ENCODE data around the gene FBLN2. TPM values are rescaled to one million over a fixed set of nuclear protein-coding genes. Genes with fewer than 3 reads are reported as not detected.

Gene FBLN2
- total RNA-seq, 1 donor from 2014 or later = 4.8 TPM

DNA sequence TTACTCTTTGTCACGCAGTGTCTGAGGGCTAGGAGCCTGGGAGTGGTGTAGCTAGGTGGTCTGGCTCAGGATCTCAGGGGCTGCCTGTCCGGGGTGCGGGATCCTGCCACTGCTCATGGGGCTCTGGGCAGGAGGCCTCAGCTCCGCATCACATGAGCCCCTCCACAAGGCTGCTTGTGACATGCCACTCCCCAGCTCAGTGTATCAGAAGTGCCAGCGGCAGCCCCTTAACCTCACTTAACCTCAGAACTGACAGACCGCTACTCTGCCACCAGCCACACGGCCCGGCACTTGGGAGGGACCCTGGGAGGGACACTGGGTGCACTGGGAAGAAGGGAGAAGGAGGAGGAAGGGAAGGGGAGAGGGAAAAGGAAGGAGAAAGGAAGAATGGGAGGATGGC is 87.9 kb downstream of the FBLN2 start:
- ATAC-seq = no peak
- no peak for DNase-seq (ENCODE audit: low spot score)

DNA sequence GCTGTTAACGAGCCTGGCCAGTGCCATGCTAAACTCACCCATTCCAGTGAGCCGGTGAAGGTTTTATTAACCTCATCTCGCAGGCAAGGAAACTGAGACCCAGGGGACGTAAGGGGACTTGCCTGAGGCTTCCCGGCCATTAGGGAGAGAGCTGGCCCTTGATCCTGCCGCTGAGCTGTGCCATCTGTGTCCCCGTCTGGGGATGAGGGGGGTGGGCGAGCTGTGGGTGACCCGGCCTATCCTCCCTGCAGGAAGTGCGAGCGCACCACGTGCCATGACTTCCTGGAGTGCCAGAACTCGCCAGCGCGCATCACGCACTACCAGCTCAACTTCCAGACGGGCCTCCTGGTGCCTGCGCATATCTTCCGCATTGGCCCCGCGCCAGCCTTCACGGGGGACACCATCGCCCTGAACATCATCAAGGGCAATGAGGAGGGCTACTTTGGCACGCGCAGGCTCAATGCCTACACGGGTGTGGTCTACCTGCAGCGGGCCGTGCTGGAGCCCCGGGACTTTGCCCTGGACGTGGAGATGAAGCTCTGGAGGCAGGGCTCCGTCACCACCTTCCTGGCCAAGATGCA is 88.5 kb downstream of the FBLN2 start:
- DNase-seq (ENCODE audit: low spot score) (no peak), ATAC-seq (no peak)

DNA sequence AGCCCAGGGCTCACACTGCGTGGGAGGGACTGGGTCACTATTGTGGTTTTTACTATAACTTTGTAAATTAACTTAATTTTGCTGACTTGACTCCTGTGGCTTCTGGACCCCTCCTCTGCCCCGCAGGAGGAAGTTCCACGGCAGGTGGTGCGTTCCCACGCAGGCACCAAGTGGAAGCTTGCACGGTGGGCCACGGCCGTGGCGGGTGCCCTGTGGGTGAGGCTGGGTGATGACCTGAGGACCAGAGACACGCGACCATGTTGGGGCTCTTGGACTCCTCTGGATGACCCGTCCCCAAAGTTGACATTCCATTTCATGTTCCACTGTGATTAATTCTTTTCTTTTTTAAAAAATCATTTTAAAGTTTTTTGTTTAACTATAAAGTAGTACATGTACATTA is 89.0 kb downstream of the FBLN2 start:
- ATAC-seq (no peak), DNase-seq (ENCODE audit: low spot score) (no peak)

DNA sequence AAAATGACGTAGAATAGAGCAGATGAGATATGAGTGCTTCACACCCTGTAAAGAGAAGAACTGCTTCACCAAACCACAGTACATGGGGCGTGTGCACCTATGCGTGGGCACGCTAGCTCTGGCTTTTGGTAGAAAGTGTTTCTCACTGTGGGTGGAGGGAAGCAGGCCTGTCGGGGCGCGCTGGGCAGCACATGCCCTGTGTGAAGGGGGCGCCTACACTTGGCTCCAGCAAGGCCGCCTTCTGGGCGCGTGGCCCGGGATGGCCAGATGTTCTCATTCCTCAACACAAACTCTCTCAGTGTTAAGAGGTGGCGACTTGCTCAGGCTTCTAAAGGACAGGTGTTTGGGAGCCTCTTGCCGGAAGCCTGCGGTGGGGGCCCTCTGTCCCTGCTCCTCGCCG is 90.0 kb downstream of the FBLN2 start:
- ATAC-seq = no peak
- DNase-seq (ENCODE audit: low spot score) = no peak

DNA sequence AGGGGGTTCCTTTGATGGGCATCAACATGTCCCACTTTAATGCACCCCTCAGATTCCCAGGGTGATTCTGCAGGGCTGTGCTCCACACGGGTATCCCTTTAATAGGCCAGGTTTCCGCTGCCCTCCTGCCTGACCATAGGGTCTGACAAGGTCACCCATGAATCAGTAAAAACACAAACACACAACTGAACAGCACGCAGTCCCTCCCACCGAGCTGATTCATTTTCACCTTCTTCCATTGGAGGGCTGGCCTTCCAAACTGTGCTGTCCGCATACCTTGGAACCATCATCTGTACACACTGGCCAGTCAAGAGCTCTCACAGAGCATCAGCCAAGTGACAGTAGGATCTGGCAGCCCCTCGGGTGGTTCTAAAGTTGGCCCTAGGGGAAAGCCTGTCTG is 93.7 kb downstream of the FBLN2 start:
- ATAC-seq (no peak), DNase-seq (ENCODE audit: low spot score) (no peak)

DNA sequence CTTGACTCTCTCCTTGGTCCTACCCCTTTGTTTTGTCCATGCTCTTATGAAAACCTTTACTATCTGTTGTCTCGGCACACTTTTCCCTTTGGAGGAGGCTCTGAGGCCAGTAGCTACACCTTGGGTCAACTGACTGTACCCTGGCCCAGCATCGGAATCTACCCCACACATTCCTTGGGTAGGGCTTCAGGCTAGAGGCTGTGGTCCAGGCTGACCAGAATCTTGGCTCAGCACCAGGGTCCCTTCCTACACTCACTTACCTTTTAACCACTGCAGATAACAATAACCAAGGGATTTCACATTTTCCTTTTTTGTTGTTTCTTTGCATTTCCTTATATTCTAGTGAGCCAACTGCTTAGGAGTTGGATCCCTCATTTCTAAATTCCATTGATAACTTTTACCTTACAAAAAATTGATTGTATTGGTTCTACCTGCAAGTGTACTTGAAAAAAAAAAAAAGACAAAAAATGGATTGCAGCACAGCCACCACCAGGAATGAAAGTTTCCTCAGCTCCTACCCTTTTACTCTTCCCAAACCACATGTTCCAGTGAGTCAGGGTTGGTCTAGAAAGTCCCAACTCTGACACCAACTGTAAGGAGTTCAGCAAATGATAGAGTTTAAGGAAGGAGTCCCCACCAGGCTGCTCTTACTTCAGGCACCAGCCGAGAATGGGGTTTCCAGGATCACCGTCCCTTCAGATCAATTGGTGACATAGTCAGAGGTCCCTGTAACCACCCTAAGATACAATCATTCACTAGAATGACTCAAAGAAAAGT is 95.6 kb downstream of the FBLN2 start:
- ATAC-seq = no peak
- no peak for DNase-seq (ENCODE audit: low spot score)

DNA sequence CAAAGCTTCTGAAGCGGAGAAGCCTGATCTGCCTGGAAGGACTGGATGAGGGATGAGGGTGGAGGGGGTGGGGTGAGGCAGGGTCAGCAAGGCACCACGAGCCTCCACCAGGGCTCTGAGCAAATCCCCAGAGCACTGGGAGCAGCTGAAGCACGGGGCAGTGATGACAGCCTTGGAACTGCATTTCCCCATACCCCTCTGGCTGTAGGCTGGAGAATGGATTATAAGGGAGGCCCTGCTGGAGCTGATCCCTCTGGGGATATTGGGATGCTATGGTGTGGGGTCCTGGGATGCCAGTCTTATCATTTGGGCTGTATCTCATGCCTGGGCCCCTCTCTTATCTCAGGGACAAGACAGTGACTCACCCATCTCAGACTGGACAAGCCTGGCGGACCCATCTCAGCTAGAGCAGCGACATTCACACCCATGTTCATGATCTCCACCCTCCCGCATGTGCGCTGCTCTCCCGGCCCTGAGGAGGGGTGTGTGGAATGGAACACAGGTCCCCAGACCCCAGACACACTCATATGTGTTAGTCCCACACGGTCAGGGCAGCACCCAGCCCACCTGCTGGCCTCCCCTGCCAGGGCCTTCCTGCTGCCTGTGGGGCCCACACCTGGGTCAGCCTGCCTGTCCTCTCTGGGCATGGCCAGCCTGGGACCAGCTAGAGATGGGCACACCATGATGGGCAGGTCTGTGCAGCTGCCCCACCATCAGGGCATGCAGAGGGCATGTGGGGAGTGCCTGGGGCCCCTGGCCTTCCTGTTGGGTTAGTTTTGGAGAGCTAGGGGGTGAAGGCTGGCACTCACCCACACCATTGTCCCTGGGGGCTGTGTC is 97.1 kb downstream of the FBLN2 start:
- DNase-seq (ENCODE audit: low spot score) (no peak), ATAC-seq (no peak)

DNA sequence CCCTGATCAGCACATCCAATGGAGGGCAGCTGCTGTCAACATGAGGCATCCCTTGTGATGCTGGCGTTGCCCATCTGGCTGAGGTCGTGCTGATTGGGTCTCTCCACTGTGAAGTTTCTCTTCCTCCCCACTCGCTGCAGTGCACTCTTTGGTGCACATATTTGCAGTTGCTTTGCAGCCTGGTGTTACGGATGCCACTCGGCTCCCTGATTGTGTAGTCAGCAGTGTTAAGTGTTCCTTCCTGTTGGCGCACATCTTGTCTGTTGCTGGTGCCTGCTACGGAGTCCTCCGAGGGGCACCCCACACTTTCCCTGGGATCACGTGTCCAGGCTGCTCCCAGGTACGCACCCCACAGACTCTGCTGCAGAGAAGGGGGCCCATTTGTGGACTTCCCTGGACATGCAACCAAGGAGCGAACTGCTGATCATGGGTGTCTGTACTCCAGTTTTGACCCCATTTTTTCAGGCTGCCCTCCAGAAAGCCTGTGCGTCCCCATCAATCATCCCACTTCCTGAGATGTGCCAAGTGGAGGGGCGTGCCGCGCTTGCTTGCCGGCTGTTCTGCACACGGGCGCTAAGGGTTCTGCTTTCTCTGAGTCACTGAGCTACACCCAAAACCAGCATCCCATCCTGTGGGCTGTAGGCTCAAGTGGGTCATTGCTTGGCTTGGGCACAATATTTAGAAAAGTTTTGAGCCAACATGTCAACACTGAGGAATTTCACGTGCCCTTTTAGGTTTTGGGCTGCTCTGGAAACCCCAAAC is 98.6 kb downstream of the FBLN2 start:
- DNase-seq (ENCODE audit: low spot score) = no peak
- no peak for ATAC-seq

DNA sequence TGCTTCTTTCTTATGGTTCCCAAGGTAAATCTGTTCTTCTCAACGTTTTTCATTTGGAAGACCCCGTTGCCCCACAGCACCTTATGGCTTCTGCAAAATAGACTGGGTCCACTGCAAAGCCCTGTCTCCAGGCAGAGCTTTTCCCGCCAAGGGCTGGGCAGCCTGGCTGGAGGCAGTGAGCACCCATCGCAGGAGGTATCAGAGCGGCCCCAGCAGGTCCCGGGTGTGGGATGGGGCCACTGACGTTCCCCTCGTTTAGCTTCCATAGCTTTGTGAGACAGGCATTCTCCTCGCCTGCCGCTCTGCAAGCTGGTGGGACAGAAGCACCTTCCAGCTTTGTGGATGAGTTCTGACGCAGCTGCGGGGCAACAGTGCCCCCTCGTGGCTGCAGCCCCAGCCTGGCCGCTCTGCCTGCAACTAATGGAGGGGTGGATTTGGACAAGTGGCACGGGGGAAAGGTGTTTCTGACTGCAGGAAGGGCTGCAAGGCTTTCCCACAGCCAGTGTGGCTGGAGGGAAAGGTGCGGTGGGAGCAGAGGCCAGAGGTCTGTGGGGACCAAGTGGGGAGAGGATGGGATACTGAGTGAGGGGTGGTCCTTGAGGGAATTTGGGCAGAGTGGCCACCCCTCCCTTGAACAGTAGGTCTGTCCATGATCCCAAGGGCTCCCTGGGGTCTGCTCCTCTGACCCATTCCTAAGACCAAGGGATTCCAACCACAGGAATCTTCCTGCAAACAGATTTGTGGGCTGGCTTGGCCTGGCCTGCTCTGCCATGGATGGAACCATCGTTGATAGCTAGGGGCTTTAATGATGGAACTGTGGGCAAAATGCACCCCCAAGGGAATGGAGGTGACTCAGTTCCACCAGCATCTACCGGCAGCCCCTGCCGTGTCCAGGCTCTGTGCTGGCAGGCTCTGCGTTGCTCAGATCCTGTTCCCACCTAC is 99.4 kb downstream of the FBLN2 start:
- ATAC-seq = peak; percentile 86
- peak; percentile 81 for DNase-seq (ENCODE audit: low spot score)

DNA sequence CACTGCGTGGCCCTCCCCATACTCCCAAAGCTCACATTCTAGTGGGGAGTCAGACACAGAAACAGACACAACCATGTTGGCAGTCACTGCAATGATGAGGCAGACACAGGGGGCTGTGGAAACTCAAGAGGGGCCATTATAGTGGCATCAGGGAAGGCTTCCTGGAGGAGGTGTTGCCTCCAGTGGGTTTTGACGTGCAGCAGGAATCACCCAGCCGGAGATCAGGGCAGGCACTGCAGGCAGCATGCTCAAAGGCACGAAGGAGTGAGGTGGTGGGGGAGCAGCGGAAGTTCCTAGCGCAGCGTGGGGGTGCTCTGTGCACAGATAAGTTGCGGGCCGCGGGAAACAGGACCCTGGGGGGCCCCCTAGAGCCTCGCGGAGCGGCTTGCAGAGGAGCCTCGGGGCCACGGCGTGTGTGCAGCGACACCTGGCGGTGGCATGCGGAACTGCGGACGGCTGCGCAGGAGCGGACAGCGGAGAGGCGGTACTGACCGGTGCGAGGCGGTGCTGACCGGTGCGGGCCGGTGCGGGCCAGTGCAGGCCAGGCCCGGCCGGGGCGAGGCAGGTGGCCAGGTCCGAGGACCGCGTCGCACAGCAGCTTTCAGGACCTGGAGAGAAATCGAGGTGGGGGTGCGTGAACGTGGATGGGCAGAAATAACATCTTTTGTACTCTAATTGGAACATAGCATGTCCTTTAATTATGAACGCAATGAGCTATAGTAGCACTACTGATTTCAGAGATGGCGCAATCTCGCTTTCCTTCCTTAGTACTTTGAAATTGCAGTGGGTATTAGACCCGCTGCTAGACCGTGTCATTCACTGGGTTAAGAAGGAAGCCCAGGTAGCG is 101.5 kb downstream of the FBLN2 start:
- DNase-seq (ENCODE audit: low spot score) (peak; percentile 81), ATAC-seq (peak; percentile 90)

DNA sequence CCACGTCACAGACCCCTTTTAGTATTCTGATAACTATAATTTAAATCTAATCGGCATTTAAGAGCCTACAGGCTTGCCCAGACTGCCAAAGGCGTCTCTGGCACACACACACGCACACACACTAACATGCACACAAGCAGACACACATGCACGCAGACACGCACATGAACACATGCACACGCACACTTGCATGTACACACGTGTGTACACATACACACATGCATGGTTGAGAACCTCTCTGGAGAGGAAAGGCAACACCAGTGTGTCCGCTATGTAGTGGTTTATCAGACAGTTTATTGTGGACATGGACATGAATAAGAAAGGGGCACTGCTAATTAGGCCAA is 102.1 kb downstream of the FBLN2 start:
- DNase-seq (ENCODE audit: low spot score) = no peak
- no peak for ATAC-seq

DNA sequence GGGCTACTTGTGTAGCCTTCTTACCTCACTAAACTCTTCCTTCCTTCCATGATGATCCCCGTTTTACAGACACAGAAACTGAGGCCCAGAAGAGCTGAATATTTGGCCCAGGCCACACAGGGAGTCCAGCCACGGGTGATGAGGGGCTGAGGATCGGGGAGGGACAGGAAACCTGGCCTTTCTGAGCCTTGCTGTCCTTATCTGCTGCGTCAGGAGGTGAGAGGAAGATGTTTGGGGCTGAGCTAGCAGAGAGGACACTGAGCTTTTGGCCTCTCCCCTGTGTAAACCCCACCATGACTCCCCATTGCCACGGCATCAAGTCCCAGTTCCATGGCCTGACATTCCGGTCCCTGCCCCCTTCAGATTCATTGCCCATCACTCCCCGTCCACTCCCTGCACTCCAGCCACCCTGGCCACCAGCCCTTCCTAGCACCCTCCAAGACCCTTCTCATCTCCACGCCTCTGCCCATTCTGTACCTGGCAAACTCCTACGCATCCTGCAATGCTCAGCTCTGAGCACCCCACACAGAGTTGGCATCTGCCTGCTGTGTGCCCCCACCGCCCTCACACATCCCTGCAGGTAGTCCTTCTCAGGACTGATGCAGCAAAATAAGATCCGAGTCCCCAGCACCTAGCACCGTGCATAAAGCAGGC is 103.0 kb downstream of the FBLN2 start:
- ATAC-seq (no peak), DNase-seq (ENCODE audit: low spot score) (no peak)

DNA sequence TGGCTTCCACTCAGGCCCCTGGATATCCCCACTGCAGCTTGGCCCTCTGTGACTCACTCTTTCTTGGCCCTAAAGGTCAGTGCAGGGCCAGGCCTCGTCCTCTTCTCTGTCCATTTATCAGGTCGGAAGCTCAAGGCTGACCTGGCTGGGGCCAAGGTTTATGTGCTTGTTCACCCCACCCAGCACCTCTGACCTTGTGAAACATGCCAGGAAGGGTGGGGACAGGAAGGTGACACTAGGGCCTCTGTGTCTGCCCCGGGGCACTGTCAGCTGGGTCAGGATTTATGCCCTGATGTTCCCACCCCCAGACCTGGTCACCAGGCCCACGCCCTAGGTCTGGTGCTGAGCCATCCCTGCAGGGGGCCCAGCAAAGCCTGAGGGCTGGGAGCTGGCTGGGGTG is 103.8 kb downstream of the FBLN2 start:
- no peak for DNase-seq (ENCODE audit: low spot score)
- ATAC-seq = no peak

DNA sequence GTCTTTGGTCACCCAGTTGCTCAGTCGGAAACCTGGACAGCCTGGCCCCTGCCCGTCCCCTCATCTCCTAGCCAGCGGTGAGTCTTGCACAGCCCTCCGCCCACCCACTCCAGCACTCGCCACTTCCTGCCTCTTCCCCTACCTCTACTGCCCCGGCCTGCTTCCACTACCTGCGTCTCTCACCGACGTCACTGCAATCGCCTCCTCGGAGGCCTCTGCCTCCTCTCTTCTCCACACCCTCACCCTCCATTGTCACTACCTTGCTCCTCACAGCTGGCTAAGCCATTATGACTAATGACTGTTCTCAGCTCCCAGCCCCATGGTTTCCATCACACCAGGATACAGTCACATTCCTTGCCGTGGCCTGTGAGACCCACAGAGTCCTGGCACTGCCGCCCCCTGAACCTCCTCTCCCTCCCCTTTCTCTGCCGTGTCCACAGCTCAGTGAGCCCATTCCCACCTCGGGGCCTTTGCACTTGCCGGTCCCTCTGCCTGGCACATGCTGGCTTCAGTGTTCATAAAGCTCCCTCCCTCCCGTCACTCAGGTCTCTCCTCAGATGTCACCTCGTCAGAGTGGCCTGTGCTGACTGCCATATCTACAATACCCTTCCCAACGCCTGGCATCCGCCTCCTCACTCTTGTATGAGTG is 104.8 kb downstream of the FBLN2 start:
- no peak for ATAC-seq
- no peak for DNase-seq (ENCODE audit: low spot score)

DNA sequence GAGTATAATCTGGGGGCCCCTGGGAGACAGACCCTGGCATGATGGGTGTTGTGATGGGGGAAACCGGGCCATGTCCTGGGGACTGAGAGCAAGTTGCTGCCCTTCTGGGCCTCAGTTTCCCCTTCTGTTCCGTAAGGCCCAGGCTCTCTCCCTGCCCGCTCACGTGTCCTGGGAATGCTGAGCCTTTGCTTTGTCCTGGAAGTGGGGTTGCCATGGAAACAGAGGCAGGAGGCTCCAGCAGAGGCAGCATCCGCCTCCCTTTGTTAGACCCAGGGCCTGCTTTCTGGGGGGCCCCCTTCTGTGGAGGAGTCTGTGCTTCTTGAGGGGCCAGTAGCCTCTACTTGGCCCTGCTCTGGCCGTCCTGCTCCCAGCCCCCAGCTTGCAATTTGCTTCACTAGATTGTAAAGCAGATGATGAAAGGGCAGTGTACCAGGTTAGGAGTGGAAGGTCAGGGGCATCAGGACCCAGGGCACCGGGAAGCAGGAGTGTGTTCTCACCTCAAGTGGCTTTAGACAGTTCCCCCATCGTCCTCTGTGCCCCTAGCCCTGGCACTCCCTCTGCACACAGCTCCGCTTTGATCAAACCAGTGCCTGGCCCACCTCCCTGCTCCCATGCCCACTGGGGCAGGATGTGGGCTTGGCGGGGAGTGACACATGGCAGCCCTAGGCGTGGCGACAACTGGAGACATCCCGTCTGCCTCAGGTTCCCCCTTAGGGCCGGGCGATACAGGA is 105.6 kb downstream of the FBLN2 start:
- DNase-seq (ENCODE audit: low spot score) (no peak), ATAC-seq (no peak)

DNA sequence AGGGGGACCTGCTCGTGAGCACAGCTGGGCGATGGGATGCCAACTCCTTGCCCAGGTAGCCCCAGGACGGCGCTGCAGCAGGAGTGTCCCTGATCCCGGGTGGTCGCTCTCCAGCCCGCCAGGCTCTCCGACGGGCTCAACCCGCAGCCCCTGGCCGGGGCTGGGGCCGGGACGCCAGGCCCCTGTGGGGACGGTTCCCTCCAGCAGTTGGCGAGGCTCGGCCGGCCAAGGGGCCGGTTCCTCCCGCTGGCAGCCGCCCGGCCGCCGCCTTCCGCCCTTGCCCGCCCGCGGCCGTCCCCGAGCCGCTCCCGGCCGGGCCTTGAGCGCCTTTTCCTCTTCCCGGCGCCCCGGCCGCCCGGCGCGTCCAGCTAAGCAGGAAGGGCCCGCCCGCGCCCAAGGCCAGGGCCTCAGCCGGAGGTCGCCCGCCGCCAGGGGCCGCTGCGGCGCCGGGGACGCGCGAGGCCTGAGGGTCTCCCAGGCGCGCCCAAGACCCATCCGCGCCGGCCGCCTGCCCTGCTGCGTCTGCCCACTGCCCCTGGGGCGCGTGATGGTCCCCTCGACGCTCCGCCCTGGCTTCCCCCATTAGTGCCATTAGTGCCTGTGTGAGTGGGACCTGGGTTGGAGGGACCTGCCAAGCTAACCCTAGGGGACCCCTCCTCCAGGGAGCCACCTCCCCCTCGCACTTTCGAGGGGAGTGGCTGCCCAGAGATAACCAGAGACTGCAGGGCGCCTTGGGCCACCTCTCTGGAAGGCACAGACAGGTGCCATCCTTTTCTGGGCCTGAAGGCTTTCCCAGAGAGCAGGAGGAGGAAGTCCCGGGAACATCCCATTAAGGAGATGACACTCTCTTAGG is 106.4 kb downstream of the FBLN2 start:
- ATAC-seq (peak; percentile 43), DNase-seq (ENCODE audit: low spot score) (no peak)
